Mesendoderm (in vitro differentiated cells): Measurements from ENCODE around the gene CD248.

Experiments used
- DNase-seq: peaks from one replicate; pipeline ENCODE4 v3.0.0; 2013
- H2AK5ac ChIP-seq: 2 replicates; pipeline ENCODE4 v1.6.1; 2013; ENCODE audit warnings: low read length, inconsistent platforms
- H2BK120ac ChIP-seq: 2 replicates; pipeline ENCODE4 v1.6.1; 2013; ENCODE audit warnings: low read depth, mild to moderate bottlenecking, low read length, moderate library complexity, mixed read lengths
- H2BK15ac ChIP-seq: replicated peaks from 2 replicates; pipeline ENCODE4 v1.6.1; 2013; ENCODE audit warnings: low read depth, mild to moderate bottlenecking, moderate library complexity
- H2BK5ac ChIP-seq: 2 replicates; pipeline ENCODE4 v1.6.1; 2013; ENCODE audit warnings: low read length, inconsistent platforms
- H3K18ac ChIP-seq: 2 replicates; pipeline ENCODE4 v1.6.1; 2013; ENCODE audit warnings: mild to moderate bottlenecking, low read length, mixed read lengths
- H3K23ac ChIP-seq: one replicate; pipeline ENCODE4 v1.6.1; 2013; ENCODE audit warnings: low read length
- H3K27ac ChIP-seq: 2 replicates; pipeline ENCODE4 v1.5.1; 2013; ENCODE audit warnings: low read depth, mild to moderate bottlenecking, inconsistent platforms, low read length, moderate library complexity
- H3K27me3 ChIP-seq: 2 replicates; pipeline ENCODE4 v1.6.1; 2013; ENCODE audit warnings: low read length, control low read depth, mild to moderate bottlenecking, inconsistent platforms; ENCODE audit not compliant: insufficient read depth, poor library complexity
- H3K36me3 ChIP-seq: 2 replicates; pipeline ENCODE4 v1.6.1; 2013; ENCODE audit warnings: low read length, inconsistent platforms; ENCODE audit not compliant: control insufficient read depth, insufficient read depth
- H3K4ac ChIP-seq: one replicate; pipeline ENCODE4 v1.6.1; 2013; ENCODE audit warnings: low read depth, mild to moderate bottlenecking, low read length, moderate library complexity
- H3K4me1 ChIP-seq: 2 replicates; pipeline ENCODE4 v1.6.1; 2013; ENCODE audit warnings: low read depth, low read length, inconsistent platforms; ENCODE audit not compliant: control insufficient read depth
- H3K4me2 ChIP-seq: 2 replicates; pipeline ENCODE4 v1.6.1; 2013; ENCODE audit warnings: low read length
- H3K4me3 ChIP-seq: 2 replicates; pipeline ENCODE4 v1.5.1; 2013; ENCODE audit warnings: mild to moderate bottlenecking, low read length
- H3K56ac ChIP-seq: one replicate; pipeline ENCODE4 v1.6.1; 2013; ENCODE audit warnings: low read length
- H3K79me1 ChIP-seq: 2 replicates; pipeline ENCODE4 v1.6.1; 2013; ENCODE audit warnings: low read length, inconsistent platforms
- H3K79me2 ChIP-seq: 2 replicates; pipeline ENCODE4 v1.6.1; 2013; ENCODE audit warnings: mild to moderate bottlenecking, low read length; ENCODE audit not compliant: control insufficient read depth, insufficient read depth
- H3K9ac ChIP-seq: 2 replicates; pipeline ENCODE4 v1.6.1; 2013; ENCODE audit warnings: low read length, inconsistent platforms
- H4K5ac ChIP-seq: one replicate; pipeline ENCODE4 v1.6.1; 2013; ENCODE audit warnings: low read length
- H4K8ac ChIP-seq: one replicate; pipeline ENCODE4 v1.6.1; 2013; ENCODE audit warnings: low read depth, mild to moderate bottlenecking, control low read depth, low read length, moderate library complexity
- WGBS: extraction: QIAGEN DNeasy Blood & Tissue Kit; methylation state at CpG from one replicate; pipeline ENCODE4 v1.1.7; 2013; ENCODE audit warnings: low lambda C conversion rate, missing lambda C conversion rate; ENCODE audit not compliant: insufficient coverage; ENCODE audit errors: extremely low coverage; 5-methylcytosine and 5-hydroxymethylcytosine counted together

Gene CD248

DNA sequence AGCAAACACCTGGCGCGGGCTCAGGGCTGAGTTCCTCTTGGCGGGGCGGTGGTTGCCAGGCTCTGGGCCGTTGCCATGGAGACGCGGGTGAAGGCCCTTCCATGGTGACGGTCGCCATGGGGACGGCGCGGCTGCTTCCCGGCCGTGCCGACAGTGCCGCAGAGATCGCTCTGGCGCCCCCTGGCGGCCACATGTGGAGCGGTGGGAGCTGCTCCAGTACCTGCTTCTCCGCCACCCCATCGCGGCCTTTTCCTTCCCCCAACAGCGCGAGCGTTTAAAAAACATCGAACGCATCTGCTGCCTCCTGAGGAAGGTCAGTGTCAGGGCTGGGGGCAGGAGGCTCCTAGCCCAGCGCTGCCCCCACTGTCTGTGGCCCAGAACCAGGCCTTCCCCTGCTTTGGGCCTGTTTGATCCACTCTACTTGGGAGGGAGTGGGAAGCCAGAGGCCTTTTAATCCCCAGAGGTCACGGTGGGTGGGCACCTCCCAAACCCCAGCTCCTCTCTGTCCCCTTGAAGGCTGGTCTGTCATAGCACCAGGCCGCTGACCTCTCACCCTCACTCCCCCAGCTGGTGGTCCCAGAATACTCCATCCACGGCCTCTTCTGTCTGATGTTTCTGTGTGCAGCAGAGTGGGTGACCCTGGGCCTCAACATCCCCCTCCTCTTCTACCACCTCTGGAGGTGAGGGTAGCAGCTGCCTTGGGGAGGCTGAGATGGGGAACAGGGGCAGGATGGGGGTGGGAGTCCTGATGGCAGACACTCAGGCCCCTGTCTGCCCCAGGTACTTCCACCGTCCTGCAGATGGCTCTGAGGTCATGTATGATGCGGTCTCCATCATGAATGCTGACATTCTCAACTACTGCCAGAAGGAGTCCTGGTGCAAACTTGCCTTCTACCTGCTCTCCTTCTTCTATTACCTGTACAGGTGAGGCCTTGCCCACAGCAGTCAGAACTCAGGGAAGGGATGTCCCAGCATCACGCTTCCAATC, 34.1 kb downstream of the CD248 start:
- no peaks in the 10 kb centered on the region for H3K79me2 ChIP-seq
- H3K36me3 ChIP-seq = no peaks in the 10 kb centered on the region
- no peak overlapping the region for H3K4me3 ChIP-seq
- no peak overlapping the region for H4K5ac ChIP-seq
- no peak overlapping the region for H3K18ac ChIP-seq
- H4K8ac ChIP-seq = no peak overlapping the region
- WGBS = no CpG with 5 or more reads among the region's 35 CpGs
- peaks cover 2% of the 10 kb centered on the region for H3K79me1 ChIP-seq
- H3K23ac ChIP-seq = no peak overlapping the region
- H3K56ac ChIP-seq = no peak overlapping the region
- no peak overlapping the region for H2BK120ac ChIP-seq
- H3K4me1 ChIP-seq = no peaks in the 10 kb centered on the region
- H3K4me2 ChIP-seq = no peak overlapping the region
- H2BK15ac ChIP-seq = no peak overlapping the region
- H3K27ac ChIP-seq = no peak overlapping the region
- no peak overlapping the region for H3K4ac ChIP-seq
- no peak overlapping the region for H2BK5ac ChIP-seq
- no peak overlapping the region for H3K9ac ChIP-seq
- H2AK5ac ChIP-seq = no peak overlapping the region
- no peaks in the 10 kb centered on the region for H3K27me3 ChIP-seq
- peak; percentile 99 for DNase-seq

DNA sequence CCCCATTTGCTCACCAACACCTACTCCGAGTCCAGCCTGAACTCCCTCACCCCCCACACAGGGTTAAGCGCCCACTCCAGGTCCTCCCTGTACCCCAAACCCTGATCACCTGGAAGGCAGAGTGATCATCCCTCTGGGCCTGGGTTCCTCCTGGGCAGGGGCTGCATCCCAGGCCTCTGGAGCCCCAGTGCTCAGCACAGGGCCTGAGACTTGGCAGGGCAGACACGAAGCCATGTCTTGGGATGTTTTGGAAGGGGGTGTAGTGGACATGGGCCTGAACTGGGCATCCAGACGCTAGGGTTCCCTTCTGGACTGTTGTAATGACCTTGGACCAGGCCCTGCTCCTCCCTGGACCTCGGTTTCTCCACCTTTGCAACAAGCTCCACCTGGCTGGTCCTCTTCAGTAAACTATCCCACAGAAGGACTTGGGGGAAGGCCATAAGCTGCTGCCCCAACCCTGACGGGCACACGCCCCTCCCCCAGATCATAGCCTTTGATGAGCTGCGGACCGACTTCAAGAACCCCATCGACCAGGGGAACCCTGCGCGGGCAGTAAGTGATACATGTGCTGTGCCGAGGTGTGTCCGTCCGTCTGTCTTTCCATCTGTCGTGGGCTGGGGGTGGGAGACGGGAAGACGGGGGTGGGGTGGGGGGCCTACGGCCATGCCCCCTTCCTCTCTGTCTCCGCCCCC, 34.9 kb downstream of the CD248 start:
- H3K27me3 ChIP-seq = no peaks in the 10 kb centered on the region
- H3K79me2 ChIP-seq = no peaks in the 10 kb centered on the region
- H3K23ac ChIP-seq = no peak overlapping the region
- DNase-seq = no peak
- no peaks in the 10 kb centered on the region for H3K4me1 ChIP-seq
- no peak overlapping the region for H3K9ac ChIP-seq
- no peaks in the 10 kb centered on the region for H3K36me3 ChIP-seq
- no peak overlapping the region for H3K56ac ChIP-seq
- H4K5ac ChIP-seq = no peak overlapping the region
- no peak overlapping the region for H3K27ac ChIP-seq
- H2AK5ac ChIP-seq = no peak overlapping the region
- no peaks in the 10 kb centered on the region for H3K79me1 ChIP-seq
- H3K4me3 ChIP-seq = no peak overlapping the region
- no peak overlapping the region for H2BK120ac ChIP-seq
- H3K4ac ChIP-seq = no peak overlapping the region
- H3K4me2 ChIP-seq = no peak overlapping the region
- no peak overlapping the region for H2BK15ac ChIP-seq
- no CpG with 5 or more reads among the region's 20 CpGs for WGBS
- no peak overlapping the region for H4K8ac ChIP-seq
- no peak overlapping the region for H2BK5ac ChIP-seq
- H3K18ac ChIP-seq = no peak overlapping the region

DNA sequence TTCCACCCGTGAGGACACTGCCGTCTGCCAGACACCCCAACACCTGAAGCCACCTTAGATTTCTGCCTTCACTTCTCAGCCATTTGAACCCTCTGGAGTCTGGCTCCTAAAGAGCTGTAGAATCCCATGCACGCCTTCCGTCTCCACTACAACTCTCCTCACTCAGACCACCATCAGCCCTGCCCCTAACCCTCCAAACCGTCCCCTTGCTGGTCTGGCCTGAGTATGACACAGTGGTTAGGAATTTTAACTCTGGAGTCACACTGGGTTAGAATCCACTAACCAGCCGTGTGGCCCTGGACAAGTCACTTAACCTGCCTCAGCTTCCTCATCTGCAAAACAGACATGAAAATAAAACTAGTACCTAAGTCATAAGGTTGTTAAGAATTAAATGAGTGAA, 35.8 kb downstream of the CD248 start:
- Histone ChIP-seq H3K9ac (no peak overlapping the region), H3K4me2 (no peak overlapping the region), H2BK120ac (no peak overlapping the region), H3K4me3 (no peak overlapping the region), H3K56ac (no peak overlapping the region), H3K36me3 (no peaks in the 10 kb centered on the region), H3K79me1 (no peaks in the 10 kb centered on the region), H4K5ac (no peak overlapping the region), H4K8ac (no peak overlapping the region), H2BK15ac (no peak overlapping the region), H3K4ac (no peak overlapping the region), H2BK5ac (no peak overlapping the region), H3K27ac (no peak overlapping the region), H3K23ac (no peak overlapping the region), H2AK5ac (no peak overlapping the region), H3K27me3 (no peaks in the 10 kb centered on the region), H3K18ac (no peak overlapping the region), H3K79me2 (no peaks in the 10 kb centered on the region), H3K4me1 (no peaks in the 10 kb centered on the region)
- peak; percentile 85 for DNase-seq
- WGBS = no CpG with 5 or more reads among the region's 6 CpGs

DNA sequence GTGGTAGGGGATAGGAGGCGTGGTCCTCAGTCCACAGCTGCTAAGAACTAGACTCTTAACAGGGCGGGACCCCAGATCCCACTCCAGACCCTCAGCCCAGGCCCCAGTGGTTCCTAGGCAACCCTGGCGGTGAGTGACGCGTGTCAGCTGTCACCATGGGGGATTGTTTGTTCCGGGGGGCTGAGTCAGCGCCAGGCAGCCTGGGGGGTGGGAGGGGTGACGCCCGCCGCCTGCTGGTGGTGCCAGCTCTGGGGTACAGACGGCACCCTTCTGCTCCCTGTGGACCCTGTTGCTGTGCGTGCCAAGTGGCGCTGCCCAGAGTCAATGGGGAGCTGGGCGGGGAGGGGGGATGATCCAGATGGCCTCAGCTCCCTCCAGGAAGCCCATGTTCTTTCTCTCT, 36.4 kb downstream of the CD248 start:
- Histone ChIP-seq H3K79me2 (no peaks in the 10 kb centered on the region), H3K4me2 (no peak overlapping the region), H3K4me3 (no peak overlapping the region), H2BK5ac (no peak overlapping the region), H3K18ac (no peak overlapping the region), H4K8ac (no peak overlapping the region), H4K5ac (no peak overlapping the region), H2BK15ac (no peak overlapping the region), H3K36me3 (no peaks in the 10 kb centered on the region), H3K4ac (no peak overlapping the region), H3K27ac (no peak overlapping the region), H3K23ac (no peak overlapping the region), H2BK120ac (no peak overlapping the region), H3K79me1 (no peaks in the 10 kb centered on the region), H3K27me3 (no peaks in the 10 kb centered on the region), H3K56ac (no peak overlapping the region), H3K9ac (no peak overlapping the region), H3K4me1 (no peaks in the 10 kb centered on the region), H2AK5ac (no peak overlapping the region)
- DNase-seq = no peak
- WGBS = no CpG with 5 or more reads among the region's 14 CpGs

DNA sequence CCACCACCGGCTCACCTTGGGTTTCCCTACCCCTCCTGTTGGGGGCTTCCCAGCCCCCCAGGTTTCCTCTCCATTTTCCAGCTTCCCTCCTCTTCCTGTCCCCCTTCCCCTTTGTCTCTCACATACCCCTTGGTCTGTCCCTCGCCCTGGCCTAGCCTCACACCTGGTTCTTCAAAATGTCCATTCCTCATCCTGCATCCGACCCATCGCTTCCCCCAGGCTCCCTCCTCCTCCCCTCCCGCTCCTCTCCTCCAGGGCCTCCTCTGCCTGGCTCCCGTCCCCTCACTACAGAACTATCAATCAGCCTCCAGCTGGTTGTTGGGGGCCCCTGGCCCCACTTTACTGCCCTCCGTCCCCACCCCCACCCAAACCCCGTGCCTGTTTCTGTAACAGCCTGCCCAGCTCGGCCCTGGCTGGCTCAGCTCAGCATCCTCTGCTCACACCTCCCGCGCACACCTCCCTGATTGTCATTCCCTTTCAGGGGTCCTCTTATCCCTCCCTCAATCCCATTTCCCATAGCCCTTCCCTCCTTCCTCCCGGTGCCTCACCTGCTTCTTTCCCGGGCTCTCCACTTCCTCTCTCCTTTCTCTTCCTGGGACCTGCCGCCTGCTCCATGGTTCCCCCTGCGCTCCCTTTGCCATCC, 37.6 kb downstream of the CD248 start:
- Histone ChIP-seq H4K5ac (no peak overlapping the region), H3K9ac (no peak overlapping the region), H3K36me3 (peaks cover 2% of the 10 kb centered on the region), H3K4me1 (no peaks in the 10 kb centered on the region), H3K79me1 (no peaks in the 10 kb centered on the region), H3K4ac (no peak overlapping the region), H3K79me2 (no peaks in the 10 kb centered on the region), H4K8ac (no peak overlapping the region), H2BK120ac (no peak overlapping the region), H2BK15ac (no peak overlapping the region), H3K27ac (no peak overlapping the region), H3K27me3 (no peaks in the 10 kb centered on the region), H3K23ac (no peak overlapping the region), H3K18ac (no peak overlapping the region), H3K4me3 (no peak overlapping the region), H3K4me2 (no peak overlapping the region), H2AK5ac (peak overlapping the region; percentile 24), H3K56ac (peak overlapping the region; percentile 15), H2BK5ac (no peak overlapping the region)
- peak; percentile 56 for DNase-seq
- no CpG with 5 or more reads among the region's 15 CpGs for WGBS
